GM21737 (cell line): ENCODE results near the gene DOHH.

Experiments
- ATAC-seq: cut with Tn5 transposase; IDR thresholded peaks from one replicate; pipeline ENCODE4 v1.9.1; 2021; ENCODE audit warnings: mild to moderate bottlenecking, moderate library complexity; ENCODE audit not compliant: unreplicated experiment

DOHH gene

DNA sequence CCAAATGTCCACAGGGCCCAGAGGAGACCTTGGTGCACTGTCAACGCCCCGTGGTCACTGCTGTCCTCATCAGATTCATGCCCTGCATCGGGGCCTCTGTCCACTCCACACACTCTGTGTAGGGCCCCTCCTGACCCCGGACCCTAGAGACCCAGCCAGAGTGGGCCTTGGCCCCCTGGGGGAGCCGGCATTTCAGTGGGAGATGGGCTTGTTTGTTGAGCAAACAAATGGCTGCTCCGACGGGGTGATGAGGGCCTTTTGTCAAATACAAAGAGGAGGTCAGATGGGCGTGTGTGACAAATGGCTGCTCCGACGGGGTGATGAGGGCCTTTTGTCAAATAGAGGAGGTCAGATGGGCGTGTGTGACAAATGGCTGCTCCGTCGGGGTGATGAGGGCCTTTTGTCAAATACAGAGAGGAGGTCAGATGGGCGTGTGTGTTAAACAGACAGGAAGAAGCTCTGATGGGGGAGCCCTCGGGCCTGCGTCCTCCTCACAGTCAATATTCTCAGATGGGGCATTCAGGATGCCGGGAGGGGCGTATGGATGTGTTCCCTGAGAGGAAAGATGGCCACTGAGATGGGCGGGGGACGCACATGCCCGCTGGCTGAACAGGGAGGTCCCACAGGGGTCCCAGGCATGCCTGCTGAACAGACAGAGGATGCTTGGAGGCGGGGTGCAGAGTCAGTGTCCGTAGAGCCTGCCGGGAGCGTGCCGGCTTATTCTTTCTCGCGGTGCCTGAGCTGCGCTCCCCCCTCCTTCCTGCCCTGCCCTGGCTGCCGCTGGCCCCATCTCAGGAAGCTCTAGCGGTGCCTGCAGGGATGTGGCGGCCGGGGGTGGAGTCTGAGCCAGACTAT is 56.4 kb downstream of the DOHH start:
- no peak for ATAC-seq

DNA sequence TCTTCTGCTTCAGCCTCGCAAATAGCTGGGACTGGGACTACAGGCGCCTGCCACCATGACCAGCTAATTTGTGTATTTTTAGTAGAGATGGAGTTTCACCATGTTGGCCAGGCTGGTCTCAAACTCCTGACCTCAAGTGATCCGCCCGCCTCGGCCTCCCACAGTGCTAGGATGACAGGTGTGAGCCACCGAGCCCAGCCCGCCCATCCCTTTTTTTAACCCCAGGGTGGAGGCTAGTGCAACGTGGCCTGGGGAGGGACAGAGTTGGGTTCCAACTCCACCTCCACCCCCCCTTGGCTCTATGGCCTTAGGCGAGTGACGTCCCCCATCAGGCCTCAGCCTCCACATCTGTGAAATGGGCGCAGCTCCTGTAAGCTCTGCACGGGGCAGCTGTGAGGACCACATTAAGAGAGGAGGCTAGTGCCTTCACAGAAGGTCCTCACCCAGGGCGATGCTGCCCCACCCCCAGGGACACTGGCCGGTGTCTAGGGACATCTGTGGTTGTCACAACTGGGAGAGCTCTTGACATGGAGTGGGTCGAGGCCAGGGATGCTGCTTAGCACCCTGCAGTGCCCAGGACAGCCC is 57.9 kb downstream of the DOHH start:
- no peak for ATAC-seq

DNA sequence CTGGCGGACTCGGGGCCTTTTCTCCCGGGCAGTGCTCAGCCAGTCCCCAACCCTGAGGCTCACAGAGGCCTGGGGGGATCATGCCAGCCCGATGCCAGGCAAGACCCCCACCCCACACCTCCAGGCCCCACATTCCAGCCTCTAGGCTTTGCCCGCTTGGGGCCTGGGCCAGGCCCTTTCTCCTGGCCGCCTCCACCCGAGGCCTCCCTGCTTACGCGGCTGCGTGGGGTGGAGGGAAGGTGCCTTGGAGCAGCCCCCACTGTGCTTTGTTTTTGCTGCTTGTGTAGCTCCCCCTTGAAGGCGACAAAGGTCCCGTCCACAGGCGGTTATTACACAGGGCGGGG is 58.5 kb downstream of the DOHH start:
- no peak for ATAC-seq

DNA sequence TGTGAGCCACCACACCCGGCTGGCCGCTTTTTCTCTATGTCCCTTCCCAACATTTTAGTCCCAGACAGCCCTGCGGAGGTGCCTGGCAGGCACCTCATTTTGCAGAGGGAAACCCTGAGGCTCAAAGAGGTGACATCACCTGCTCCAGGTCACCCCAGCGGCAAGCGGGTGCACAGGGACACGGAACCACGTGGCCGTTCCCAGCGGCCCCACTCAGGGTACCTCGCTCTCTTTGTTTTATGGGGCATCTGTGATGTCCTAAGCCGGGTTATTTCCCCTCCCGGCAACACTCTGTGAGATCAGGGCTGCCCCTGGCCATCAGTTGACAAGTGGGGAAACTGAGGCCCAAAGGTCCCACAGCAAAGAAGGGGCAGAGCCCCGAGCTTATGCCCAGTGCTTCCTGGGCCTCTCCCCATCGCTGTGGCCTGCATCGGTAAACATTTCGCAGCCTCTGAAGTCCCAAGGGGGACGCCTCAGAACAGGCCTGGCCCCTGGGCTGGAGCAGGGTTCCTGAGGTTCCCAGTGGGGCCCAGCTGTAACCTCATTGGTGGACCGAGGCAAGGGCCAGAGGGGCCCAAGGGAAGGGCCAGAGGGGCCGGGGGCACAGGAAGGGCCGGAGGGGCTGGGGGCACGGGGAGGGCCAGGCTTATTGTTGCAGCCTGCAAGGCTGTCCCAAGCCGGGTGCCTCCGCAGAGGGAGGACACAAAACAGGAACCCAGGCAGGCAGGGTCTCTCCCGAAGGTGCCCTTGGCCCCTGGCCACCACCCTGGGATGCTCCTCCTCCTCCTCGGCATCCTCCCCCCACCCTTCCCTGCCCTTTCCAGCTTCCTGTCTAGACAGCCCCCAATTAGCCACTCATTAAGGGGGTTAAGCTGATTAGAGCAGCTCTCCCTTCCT is 59.1 kb downstream of the DOHH start:
- no peak for ATAC-seq
